HepG2 (cell line): ENCODE results near the gene TLE2. TPM values are rescaled to one million over a fixed set of nuclear protein-coding genes. Genes with fewer than 3 reads are reported as not detected.

Experiments used
- ARID5B ChIP-seq: IDR thresholded peaks from 2 replicates; pipeline ENCODE4 v1.4.0; 2020; ENCODE audit warnings: mild to moderate bottlenecking, missing genetic modification reagents
- ASH2L ChIP-seq: fragments of 300-600, 200-600 bp; sonication (generic); IDR thresholded peaks from 2 replicates; pipeline ENCODE4 v1.7.0; 2017; ENCODE audit warnings: low read depth, mild to moderate bottlenecking, moderate library complexity, mixed read lengths, low read length; ENCODE audit not compliant: insufficient read length
- HMGXB3 ChIP-seq: sonication (generic); formaldehyde crosslinking; IDR thresholded peaks from 2 replicates; pipeline ENCODE4 v1.4.0; 2020; ENCODE audit warnings: missing genetic modification reagents, borderline replicate concordance
- RAD21 ChIP-seq: fragments of 450-650 bp; formaldehyde crosslinking; IDR thresholded peaks from 2 replicates; pipeline ENCODE4 v1.5.0; 2020; ENCODE audit warnings: mild to moderate bottlenecking
- SOX6 ChIP-seq, 2 experiments: fragments of 450-650 bp in 1 of 2; sonication (generic) in 1 of 2; formaldehyde crosslinking in 1 of 2; IDR thresholded peaks; 2 replicates each; pipeline versions ENCODE4 v1.4.0 to v1.6.1; 2017 to 2020; ENCODE audit warnings: antibody characterized with exemption in 1 of 2, mild to moderate bottlenecking in 1 of 2, missing genetic modification reagents in 1 of 2
- TFDP2 ChIP-seq: sonication (generic); formaldehyde crosslinking; IDR thresholded peaks from 2 replicates; pipeline ENCODE4 v1.4.0; 2020; ENCODE audit warnings: missing genetic modification reagents
- TMF1 ChIP-seq: sonication (generic); formaldehyde crosslinking; IDR thresholded peaks from 2 replicates; pipeline ENCODE4 v1.8.1; 2022; ENCODE audit warnings: low read depth, missing genetic modification reagents
- ZBTB3 ChIP-seq: sonication (generic); formaldehyde crosslinking; IDR thresholded peaks from 2 replicates; pipeline ENCODE4 v1.4.0; 2020; ENCODE audit warnings: low read depth, mild to moderate bottlenecking, moderate library complexity, missing genetic modification reagents, borderline replicate concordance
- ZBTB8A ChIP-seq: sonication (generic); formaldehyde crosslinking; IDR thresholded peaks from 2 replicates; pipeline ENCODE4 v1.4.0; 2020; ENCODE audit warnings: mild to moderate bottlenecking, low read depth, missing genetic modification reagents, borderline replicate concordance
- ZNF33A ChIP-seq: sonication (generic); formaldehyde crosslinking; IDR thresholded peaks from 2 replicates; pipeline ENCODE4 v1.5.1; 2020; ENCODE audit warnings: missing genetic modification reagents, mild to moderate bottlenecking, moderate library complexity, borderline replicate concordance
- ZNF710 ChIP-seq: sonication (generic); formaldehyde crosslinking; IDR thresholded peaks from 2 replicates; pipeline ENCODE4 v1.5.0; 2020; ENCODE audit warnings: mild to moderate bottlenecking, missing genetic modification reagents, borderline replicate concordance
- ZNF800 ChIP-seq: sonication (generic); formaldehyde crosslinking; IDR thresholded peaks from 2 replicates; pipeline ENCODE4 v1.4.0; 2020; ENCODE audit warnings: missing genetic modification reagents
- polyA plus RNA-seq, 8 experiments: library from polyadenylated mRNA; depleted of rRNA in 3 of 8; stranded (reverse) in 7 of 8; unstranded in 1 of 8; fragments of >200 nt; fragmentation: Illumina TruSeq in 4 of 8; extraction: Trizol in 4 of 8; gene quantifications; 2 replicates each; pipeline versions ENCODE4 v1.2.1 to v1.2.3, GENCODE V29; 2011 to 2016; ENCODE audit warnings: low read depth in 4 of 8, missing spikeins in 1 of 8, mixed read lengths in 1 of 8; ENCODE audit not compliant: insufficient read depth in 1 of 8
- total RNA-seq, 5 experiments: library from RNA; depleted of rRNA; stranded (reverse); fragments of >200 nt; fragmentation: Illumina TruSeq; extraction: Trizol; gene quantifications; 2 replicates each; pipeline ENCODE4 v1.2.3, GENCODE V29; 2016; ENCODE audit warnings: low read depth in 1 of 5

TLE2 gene
- total and polyA plus RNA-seq, 2 of the 13 experiments (the other 11 are each of a cell fraction or from before 2014, with no cell fraction given) = 0.07 to 0.81 TPM

- TF ChIP-seq HMGXB3 (CRISPR knock-in tag) (peak; percentile 85; the same call in 1 of the 2 replicates), TFDP2 (CRISPR knock-in tag) (peak; percentile 26; the same call in 1 of the 2 replicates), ZBTB8A (CRISPR knock-in tag) (no peak), ARID5B (CRISPR knock-in tag) (no peak), TMF1 (CRISPR knock-in tag) (0 out of 2 replicates have a peak, but pooled peaks have one; percentile 21), ZNF710 (CRISPR knock-in tag) (peak; percentile 78), SOX6 (IDR thresholded peaks at IDR 0.05) (no peak), SOX6 (CRISPR knock-in tag; IDR thresholded peaks at IDR 0.05) (peak; percentile 76), ZBTB3 (no peak), ZNF800 (CRISPR knock-in tag) (no peak), RAD21 (CRISPR knock-in tag) (peak; percentile 39), ZNF33A (no peak; the same call in 1 of the 2 replicates), ASH2L (peak; percentile 80)
These were observed 78.6 kb downstream of the TLE2 start (continued) for GRCh38 chr19:2950286-2951124.
